D721Med (cell line): Measurements from ENCODE around the gene PROZ.
"Not testable (repeated sequence)": the region's sequence is repeated elsewhere in the genome, so short reads cannot be mapped to it uniquely, and the experiment has no call there.

Experiments
- DNase-seq: peaks from one replicate; pipeline ENCODE4 v3.0.0; 2011; ENCODE audit warnings: low spot score; ENCODE audit not compliant: insufficient read length
- FAIRE-seq: peaks from 2 replicates; lab custom pipeline; 2011; peaks lifted over from hg19 to GRCh38; lab: Jason Lieb, UNC
- CTCF ChIP-seq: IDR thresholded peaks from 2 replicates; pipeline ENCODE4 v1.5.1; 2012; ENCODE audit warnings: mild to moderate bottlenecking, control low read depth; ENCODE audit not compliant: insufficient read depth; ENCODE audit errors: missing control alignments

PROZ gene

GRCh38 chr13:113155982-113156655, 2.3 kb upstream of the PROZ start:
- no peak for FAIRE-seq

GRCh38 chr13:113157206-113157928, 1.1 kb upstream of the PROZ start:
- TF ChIP-seq CTCF = no peak
- DNase-seq (no peak), FAIRE-seq (no peak)

More at GRCh38 chr13:113155982-113156655, 2.3 kb upstream of the PROZ start:
- no peak for TF ChIP-seq CTCF
- DNase-seq = no peak

GRCh38 chr13:113158946-113159345, 498 bp downstream of the PROZ start:
- DNase-seq = no peak
- no peak for FAIRE-seq

GRCh38 chr13:113159701-113160100, 1.3 kb downstream of the PROZ start:
- DNase-seq = no peak
- no peak for FAIRE-seq
- no peak for TF ChIP-seq CTCF

More at GRCh38 chr13:113158946-113159345, 498 bp downstream of the PROZ start:
- no peak for TF ChIP-seq CTCF

- no peak for TF ChIP-seq CTCF
- no peak for DNase-seq
- no peak for FAIRE-seq
Measured at GRCh38 chr13:113160983-113161382, 2.5 kb downstream of the PROZ start.

- TF ChIP-seq CTCF = no peak
- DNase-seq (no peak), FAIRE-seq (no peak)
Measured at GRCh38 chr13:113161433-113161832, 3.0 kb downstream of the PROZ start.

- not testable (repeated sequence) for FAIRE-seq, DNase-seq
Measured at GRCh38 chr13:113161975-113162374, 3.5 kb downstream of the PROZ start.
